Liver (tissue), 9 donors: ENCODE measurements around the gene ADGRA3. TPM values are rescaled to one million over a fixed set of nuclear protein-coding genes. Genes with fewer than 3 reads are reported as not detected.

Experiments used
- DNase-seq: peaks from one replicate; pipeline ENCODE4 v3.0.0-alpha.2; 2017; ENCODE audit warnings: low spot score
- H3K27ac ChIP-seq, 2 donors: one replicate each; pipeline ENCODE4 v1.7.0; 2013; ENCODE audit warnings: inconsistent platforms in 2 of 2, low read length in 2 of 2, control low read depth in 1 of 2, low read depth in 1 of 2, mild to moderate bottlenecking in 1 of 2
- H3K27me3 ChIP-seq, 4 donors: one replicate each; pipeline versions ENCODE4 v1.6.1 to v1.7.0; 2013; ENCODE audit warnings: low read length in 3 of 4, inconsistent platforms in 1 of 4, mild to moderate bottlenecking in 1 of 4, moderate library complexity in 1 of 4; ENCODE audit not compliant: control insufficient read depth in 4 of 4, insufficient read depth in 4 of 4
- H3K36me3 ChIP-seq, 4 donors: one replicate each; pipeline versions ENCODE4 v1.6.1 to v1.7.0; 2013; ENCODE audit warnings: low read length in 3 of 4, mild to moderate bottlenecking in 3 of 4, low read depth in 1 of 4, moderate library complexity in 1 of 4; ENCODE audit not compliant: control insufficient read depth in 4 of 4, insufficient read depth in 3 of 4
- H3K4me1 ChIP-seq, 4 donors: one replicate each; pipeline versions ENCODE4 v1.6.1 to v1.7.0; 2013; ENCODE audit warnings: low read length in 3 of 4, mild to moderate bottlenecking in 3 of 4, moderate library complexity in 1 of 4; ENCODE audit not compliant: control insufficient read depth in 4 of 4, insufficient read depth in 4 of 4
- H3K4me3 ChIP-seq, 3 donors: one replicate each; pipeline versions ENCODE4 v1.6.1 to v1.7.0; 2013; ENCODE audit warnings: low read length in 3 of 3, control low read depth in 1 of 3, low read depth in 1 of 3, mild to moderate bottlenecking in 1 of 3
- H3K9ac ChIP-seq, 2 donors: one replicate each; pipeline ENCODE4 v1.7.0; 2013; ENCODE audit warnings: low read length in 2 of 2, mild to moderate bottlenecking in 2 of 2, moderate library complexity in 2 of 2, control low read depth in 1 of 2, low read depth in 1 of 2
- H3K9me3 ChIP-seq, 4 donors: one replicate each; pipeline versions ENCODE4 v1.6.1 to v1.7.0; 2013; ENCODE audit warnings: low read length in 3 of 4; ENCODE audit not compliant: control insufficient read depth in 4 of 4
- EGR1 ChIP-seq, 2 donors: IDR thresholded peaks; 2 replicates each; pipeline ENCODE4 v1.6.1; 2016 to 2018; ENCODE audit warnings: antibody characterized with exemption in 2 of 2, low read depth in 2 of 2
- FOXA1 ChIP-seq: IDR thresholded peaks from 2 replicates; pipeline ENCODE4 v1.6.1; 2016; ENCODE audit warnings: antibody characterized with exemption
- FOXA2 ChIP-seq: IDR thresholded peaks from 2 replicates; pipeline ENCODE4 v1.6.1; 2016; ENCODE audit warnings: antibody characterized with exemption
- GABPA ChIP-seq, 2 donors: IDR thresholded peaks in 1 of 2; conservative IDR thresholded peaks in 1 of 2; 2 replicates each; pipeline ENCODE4 v1.6.1; 2016; ENCODE audit warnings: antibody characterized with exemption in 2 of 2, mild to moderate bottlenecking in 1 of 2, moderate library complexity in 1 of 2
- HNF4A ChIP-seq, 2 donors: conservative IDR thresholded peaks; 2 replicates each; pipeline ENCODE4 v1.6.1; 2016; ENCODE audit warnings: antibody characterized with exemption in 2 of 2, mild to moderate bottlenecking in 2 of 2
- HNF4G ChIP-seq: IDR thresholded peaks from 2 replicates; pipeline ENCODE4 v1.6.1; 2016; ENCODE audit warnings: antibody characterized with exemption
- JUND ChIP-seq, 2 donors: IDR thresholded peaks; 2 replicates each; pipeline ENCODE4 v1.6.1; 2016; ENCODE audit warnings: antibody characterized with exemption in 2 of 2
- MAX ChIP-seq: IDR thresholded peaks from 2 replicates; pipeline ENCODE4 v1.6.1; 2016; ENCODE audit warnings: antibody characterized with exemption
- NR2F2 ChIP-seq: IDR thresholded peaks from 2 replicates; pipeline ENCODE4 v1.6.1; 2016; ENCODE audit warnings: antibody characterized with exemption
- RAD21 ChIP-seq, 2 donors: IDR thresholded peaks; 2 replicates each; pipeline ENCODE4 v1.6.1; 2016; ENCODE audit warnings: antibody characterized with exemption in 2 of 2, mild to moderate bottlenecking in 2 of 2
- REST ChIP-seq: IDR thresholded peaks from 2 replicates; pipeline ENCODE4 v1.6.1; 2016; ENCODE audit warnings: antibody characterized with exemption, mild to moderate bottlenecking
- RXRA ChIP-seq, 2 donors: IDR thresholded peaks; 2 replicates each; pipeline ENCODE4 v1.6.1; 2017 to 2018; ENCODE audit warnings: antibody characterized with exemption in 2 of 2, mild to moderate bottlenecking in 1 of 2
- SP1 ChIP-seq: IDR thresholded peaks from 2 replicates; pipeline ENCODE4 v1.6.1; 2018; ENCODE audit warnings: antibody characterized with exemption, mild to moderate bottlenecking
- TAF1 ChIP-seq: conservative IDR thresholded peaks from 2 replicates; pipeline ENCODE4 v1.6.1; 2016; ENCODE audit warnings: antibody characterized with exemption, mild to moderate bottlenecking
- YY1 ChIP-seq: IDR thresholded peaks from 2 replicates; pipeline ENCODE4 v1.6.1; 2016; ENCODE audit warnings: antibody characterized with exemption, mild to moderate bottlenecking
- ZBTB33 ChIP-seq: IDR thresholded peaks from 2 replicates; pipeline ENCODE4 v1.6.1; 2016; ENCODE audit warnings: antibody characterized with exemption
- WGBS: extraction: QIAGEN DNeasy Blood & Tissue Kit; methylation state at CpG from one replicate; pipeline ENCODE4 v1.1.7; 2013; 5-methylcytosine and 5-hydroxymethylcytosine counted together
- polyA plus RNA-seq, 2 donors: library from polyadenylated mRNA; stranded (reverse) in 1 of 2; unstranded in 1 of 2; fragments of 200-250 nt in 1 of 2; fragments of >200 nt in 1 of 2; fragmentation: Nextera tagmentation in 1 of 2; extraction: Ambion mirVana in 1 of 2; gene quantifications; one replicate each; pipeline versions ENCODE4 v1.2.1 to v1.2.3, GENCODE V29; 2013 to 2015
- total RNA-seq, 2 donors: library from RNA; depleted of rRNA; stranded (reverse); fragments of >200 nt; gene quantifications; one replicate each; pipeline ENCODE4 v1.2.3, GENCODE V29; 2014
- TF ChIP-seq, protein P1 (sequence below): fragments of 150-350 bp; IDR thresholded peaks from 2 replicates; pipeline ENCODE4 v1.5.1; 2017; ENCODE audit warnings: improper control_type of control experiment, low read depth, low read length; ENCODE audit not compliant: missing input control
- TF ChIP-seq, protein P2 (sequence below): IDR thresholded peaks from 2 replicates; pipeline ENCODE4 v1.6.1; 2016; ENCODE audit warnings: antibody characterized with exemption
- donor health status: healthy.
- donor health status: healthy.
- donor health status: healthy.
- donor health status: healthy.
- donor health status: healthy.

ADGRA3 gene
- total and polyA plus RNA-seq, 4 donors = 15.2 to 239 (median 32.6) TPM

DNA sequence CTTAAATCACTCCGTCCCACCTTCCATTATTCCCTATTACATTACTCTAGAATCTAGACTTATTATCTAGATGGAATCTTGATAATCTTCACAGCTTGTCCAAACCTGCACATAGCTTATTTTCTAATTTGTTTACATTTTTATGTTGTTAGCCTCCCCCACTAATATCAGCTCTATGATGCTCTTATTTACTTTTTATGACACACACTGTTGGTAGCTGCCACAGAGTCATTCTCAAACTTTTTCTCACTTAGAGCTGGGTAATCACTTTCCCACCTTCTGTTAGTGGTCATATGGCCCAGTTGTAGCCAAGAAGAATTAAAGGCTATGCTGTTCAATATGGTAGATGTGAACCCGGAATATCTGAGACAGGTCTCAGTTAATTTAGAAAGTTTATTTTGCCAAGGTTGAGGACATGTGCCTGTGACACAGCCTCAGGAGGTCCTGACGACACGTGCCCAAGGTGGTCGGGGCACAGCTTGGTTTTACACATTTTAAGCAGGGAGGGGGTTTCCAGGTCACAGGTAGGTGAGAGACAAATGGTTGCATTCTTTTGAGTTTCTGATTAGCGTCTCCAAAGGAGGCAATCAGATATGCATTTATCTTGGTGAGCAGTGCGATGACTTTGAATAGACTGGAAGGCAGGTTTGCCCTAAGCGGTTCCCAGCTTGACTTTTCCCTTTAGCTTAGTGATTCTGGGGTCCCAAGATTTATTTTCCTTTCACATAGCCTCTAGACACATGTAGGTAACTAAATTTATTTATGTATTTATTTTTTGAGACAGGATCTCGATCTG is 7.0 kb upstream of the ADGRA3 start (continued):
- TF ChIP-seq REST (no peak), GABPA (IDR thresholded peaks at IDR 0.05 in 1 of 2, conservative IDR thresholded peaks at IDR 0.05 in 1 of 2) (no peak), FOXA1 (no peak), RXRA (IDR thresholded peaks at IDR 0.05) (no peak), JUND (IDR thresholded peaks at IDR 0.05) (no peak)

GRCh38 chr4:22522206-22522605 is 6.3 kb upstream of the ADGRA3 start:
- no peaks in the 10 kb centered on the region for H3K36me3 ChIP-seq
- no peak overlapping the region for H3K27ac ChIP-seq
- 83% methylated on average over 2 of the region's 2 CpGs for WGBS
- no peaks in the 10 kb centered on the region for H3K4me1 ChIP-seq
- H3K4me3 ChIP-seq = no peak overlapping the region
- no peaks in the 10 kb centered on the region for H3K9me3 ChIP-seq
- H3K27me3 ChIP-seq = no peaks in the 10 kb centered on the region
- no peak for DNase-seq
- no peak overlapping the region for H3K9ac ChIP-seq
- TF ChIP-seq FOXA1 = no peak
- TF ChIP-seq EGR1 (IDR thresholded peaks at IDR 0.05; ENCODE audit: low read depth in 2 of 2) = no peak
- no peak for TF ChIP-seq ZBTB33
- TF ChIP-seq MAX = no peak
- TF ChIP-seq HNF4A (conservative IDR thresholded peaks at IDR 0.05) = no peak
- TF ChIP-seq TAF1 = no peak
- no peak for TF ChIP-seq HNF4G
- TF ChIP-seq, protein P1, sequence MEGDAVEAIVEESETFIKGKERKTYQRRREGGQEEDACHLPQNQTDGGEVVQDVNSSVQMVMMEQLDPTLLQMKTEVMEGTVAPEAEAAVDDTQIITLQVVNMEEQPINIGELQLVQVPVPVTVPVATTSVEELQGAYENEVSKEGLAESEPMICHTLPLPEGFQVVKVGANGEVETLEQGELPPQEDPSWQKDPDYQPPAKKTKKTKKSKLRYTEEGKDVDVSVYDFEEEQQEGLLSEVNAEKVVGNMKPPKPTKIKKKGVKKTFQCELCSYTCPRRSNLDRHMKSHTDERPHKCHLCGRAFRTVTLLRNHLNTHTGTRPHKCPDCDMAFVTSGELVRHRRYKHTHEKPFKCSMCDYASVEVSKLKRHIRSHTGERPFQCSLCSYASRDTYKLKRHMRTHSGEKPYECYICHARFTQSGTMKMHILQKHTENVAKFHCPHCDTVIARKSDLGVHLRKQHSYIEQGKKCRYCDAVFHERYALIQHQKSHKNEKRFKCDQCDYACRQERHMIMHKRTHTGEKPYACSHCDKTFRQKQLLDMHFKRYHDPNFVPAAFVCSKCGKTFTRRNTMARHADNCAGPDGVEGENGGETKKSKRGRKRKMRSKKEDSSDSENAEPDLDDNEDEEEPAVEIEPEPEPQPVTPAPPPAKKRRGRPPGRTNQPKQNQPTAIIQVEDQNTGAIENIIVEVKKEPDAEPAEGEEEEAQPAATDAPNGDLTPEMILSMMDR = no peak
- TF ChIP-seq SP1 = no peak
- no peak for TF ChIP-seq RXRA (IDR thresholded peaks at IDR 0.05)
- no peak for TF ChIP-seq GABPA (IDR thresholded peaks at IDR 0.05 in 1 of 2, conservative IDR thresholded peaks at IDR 0.05 in 1 of 2)
- no peak for TF ChIP-seq YY1
- no peak for TF ChIP-seq RAD21 (IDR thresholded peaks at IDR 0.05)
- TF ChIP-seq JUND (IDR thresholded peaks at IDR 0.05) = no peak
- TF ChIP-seq, protein P2, sequence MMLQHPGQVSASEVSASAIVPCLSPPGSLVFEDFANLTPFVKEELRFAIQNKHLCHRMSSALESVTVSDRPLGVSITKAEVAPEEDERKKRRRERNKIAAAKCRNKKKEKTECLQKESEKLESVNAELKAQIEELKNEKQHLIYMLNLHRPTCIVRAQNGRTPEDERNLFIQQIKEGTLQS = no peak
- TF ChIP-seq NR2F2 = no peak
- no peak for TF ChIP-seq REST
- no peak for TF ChIP-seq FOXA2
